EH (cell line): Measurements from ENCODE around the gene CHN2.

ENCODE experiments used
- DNase-seq: peaks from one replicate; pipeline ENCODE4 v3.0.0-alpha.2; 2015; ENCODE audit warnings: low read depth

The CHN2 gene

GRCh38 chr7:29228289-29229011 is 33.9 kb downstream of the CHN2 start:
- no peak for DNase-seq

- no peak for DNase-seq
Measured at GRCh38 chr7:29229066-29229465, 34.5 kb downstream of the CHN2 start.

DNA sequence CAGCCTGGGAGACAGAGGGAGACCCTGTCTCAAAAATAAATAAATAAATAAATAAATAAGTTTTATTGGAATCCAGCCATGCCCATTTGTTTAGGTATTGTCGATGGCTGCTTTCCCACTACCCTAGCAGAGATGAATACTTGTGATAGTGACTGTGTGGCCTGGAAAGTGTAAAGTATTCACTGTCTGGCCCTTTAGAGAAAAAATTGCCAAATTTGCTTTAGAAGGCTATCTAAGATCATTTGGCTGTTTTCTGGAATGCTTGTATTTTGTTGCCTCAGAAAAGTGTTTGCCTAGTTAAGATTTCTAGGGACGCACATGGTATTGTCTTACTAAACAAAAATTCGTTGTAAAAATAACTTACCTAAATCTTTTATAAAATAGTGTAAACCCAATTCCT is 35.4 kb downstream of the CHN2 start:
- no peak for DNase-seq

DNA sequence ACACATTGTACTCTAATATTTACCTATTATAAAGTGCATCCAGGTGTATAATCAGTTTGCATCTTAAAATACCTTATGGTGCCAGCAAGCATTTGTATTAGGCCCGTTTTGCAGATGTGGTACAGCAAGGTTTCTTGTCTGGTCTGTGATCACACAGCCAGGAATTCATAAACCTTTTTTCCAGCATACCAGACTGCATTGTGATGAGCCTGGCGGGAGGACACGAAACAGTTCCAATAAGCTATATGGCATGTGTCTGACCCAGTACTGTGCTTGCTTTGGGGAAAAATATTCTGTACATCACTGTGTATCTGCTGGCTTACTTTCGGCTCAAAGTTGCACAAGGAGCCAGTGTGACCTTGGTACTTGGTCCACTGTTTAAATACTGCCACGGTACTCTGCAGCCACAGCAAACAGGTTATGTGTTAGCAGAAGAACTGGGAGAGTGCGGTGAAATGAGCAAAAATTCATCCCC is 36.3 kb downstream of the CHN2 start:
- no peak for DNase-seq

- no peak for DNase-seq
Measured at GRCh38 chr7:29231671-29232232, 37.2 kb downstream of the CHN2 start.

- DNase-seq = no peak
Measured at GRCh38 chr7:29234438-29234837, 39.9 kb downstream of the CHN2 start.

DNA sequence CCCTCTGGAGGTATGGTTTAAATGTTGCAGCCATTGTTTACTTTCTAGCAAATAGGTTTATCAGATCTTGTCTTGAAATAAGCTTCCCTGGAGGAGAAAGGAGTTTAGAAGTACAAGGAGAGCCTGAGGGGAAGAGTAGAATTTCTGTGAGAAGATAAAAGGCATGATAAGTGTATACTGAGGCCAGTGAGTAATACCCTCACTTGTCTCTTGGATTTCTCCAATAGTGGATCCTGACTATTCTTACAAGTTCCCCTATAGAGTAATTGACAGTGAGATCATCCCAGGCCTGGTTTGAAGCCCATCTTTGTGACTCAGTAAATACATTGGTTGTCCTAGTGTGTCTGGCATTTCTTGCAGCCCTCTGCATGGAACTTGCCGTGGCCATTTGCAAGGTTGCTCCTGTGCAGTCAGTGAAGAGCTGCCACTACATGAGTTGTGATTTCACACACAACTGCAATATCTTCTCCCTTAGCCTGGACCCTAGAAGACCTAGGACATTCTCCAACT is 41.6 kb downstream of the CHN2 start:
- no peak for DNase-seq

GRCh38 chr7:29236649-29237048 is 42.1 kb downstream of the CHN2 start:
- DNase-seq = no peak

DNA sequence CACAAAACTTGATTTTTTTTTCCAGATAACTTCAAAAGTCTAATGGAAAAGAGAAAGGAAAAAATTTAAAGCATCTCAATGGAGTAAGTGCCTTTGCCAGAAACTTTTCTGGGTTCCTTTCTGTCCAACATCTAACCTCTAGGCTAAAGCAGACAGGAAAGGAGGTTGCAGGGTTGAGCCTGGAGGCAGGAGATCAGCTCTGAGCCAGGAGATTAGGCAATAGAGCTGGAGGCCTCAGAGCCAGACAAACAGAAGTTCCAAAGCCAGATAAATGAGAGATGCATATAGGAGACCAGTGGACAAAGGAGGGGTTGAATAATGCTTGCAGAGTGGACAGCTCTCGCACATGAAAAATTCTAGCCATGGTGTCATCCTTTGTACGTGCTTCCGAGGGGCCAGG is 42.9 kb downstream of the CHN2 start:
- no peak for DNase-seq

DNA sequence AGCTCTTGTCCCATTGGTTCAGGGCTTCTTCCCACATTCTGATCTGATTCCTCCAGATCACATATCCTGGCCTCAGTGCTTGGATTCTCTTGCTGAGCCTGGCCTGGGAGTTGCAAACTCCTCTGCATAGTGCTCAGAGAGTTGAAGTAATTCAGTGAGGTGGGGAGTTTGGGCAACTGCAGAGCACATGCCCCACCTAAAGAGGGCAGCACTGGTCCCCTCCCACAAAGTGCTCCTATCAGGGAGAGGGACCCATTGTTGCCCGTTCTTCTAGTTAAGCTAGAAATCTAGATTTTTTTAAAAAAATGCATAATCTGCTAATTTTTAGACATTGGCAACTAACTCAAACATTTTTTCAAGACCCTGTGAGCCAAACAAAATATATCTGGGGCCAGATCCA is 45.1 kb downstream of the CHN2 start:
- DNase-seq = no peak

DNA sequence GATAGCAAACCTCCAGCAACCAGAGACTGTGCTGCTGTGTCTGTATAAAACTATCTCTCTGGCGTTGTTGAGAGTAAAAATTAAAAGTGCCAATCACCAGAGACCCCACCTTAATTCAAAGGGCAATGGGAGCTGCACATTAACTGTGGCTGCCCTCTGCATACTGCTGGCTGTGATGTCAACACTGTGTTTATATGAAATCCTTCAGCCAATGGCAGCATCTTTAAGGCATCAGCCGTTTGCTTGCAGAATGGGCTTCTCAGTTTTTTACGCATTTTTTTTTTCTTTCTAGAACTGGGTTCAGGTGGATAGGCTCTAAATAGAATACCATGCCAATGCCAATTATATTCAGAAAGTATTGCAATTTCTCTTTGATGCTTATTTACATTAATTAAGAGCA is 47.7 kb downstream of the CHN2 start:
- no peak for DNase-seq

DNA sequence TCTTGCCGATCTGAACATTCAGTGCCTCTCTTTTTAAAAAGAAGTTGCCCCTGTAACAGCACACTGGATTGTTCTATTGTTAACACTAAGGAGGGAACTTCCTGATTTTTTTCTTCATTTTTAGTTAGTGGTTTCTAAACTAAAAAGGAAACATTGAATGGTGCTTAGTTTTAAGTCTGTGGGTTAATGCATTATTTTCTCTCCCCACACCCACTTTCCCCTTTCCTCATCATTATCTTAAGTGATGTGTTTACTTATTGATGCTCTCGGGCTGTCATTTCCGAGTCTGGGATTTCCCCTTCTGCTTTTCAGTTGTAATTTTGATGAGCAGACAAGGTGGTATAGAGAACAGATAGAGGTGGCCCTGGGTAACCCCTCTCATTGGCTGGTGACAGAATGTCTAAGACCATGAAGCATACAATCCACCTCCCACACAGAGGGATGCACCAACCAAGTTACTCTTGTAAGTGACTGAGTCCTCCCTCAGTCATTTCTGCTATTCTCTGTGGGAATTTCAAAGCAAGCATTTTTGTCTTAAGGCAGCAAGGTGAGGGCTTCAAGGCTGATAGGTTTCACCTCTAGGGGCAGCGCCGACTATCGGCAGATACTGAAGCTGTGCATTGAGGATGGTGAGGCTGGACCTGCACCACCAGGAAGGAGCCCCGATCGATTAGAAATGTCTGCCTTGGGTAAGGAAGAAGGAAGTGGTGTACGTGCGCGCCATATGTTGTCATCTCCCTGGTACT is 49.5 kb downstream of the CHN2 start:
- DNase-seq = no peak

DNA sequence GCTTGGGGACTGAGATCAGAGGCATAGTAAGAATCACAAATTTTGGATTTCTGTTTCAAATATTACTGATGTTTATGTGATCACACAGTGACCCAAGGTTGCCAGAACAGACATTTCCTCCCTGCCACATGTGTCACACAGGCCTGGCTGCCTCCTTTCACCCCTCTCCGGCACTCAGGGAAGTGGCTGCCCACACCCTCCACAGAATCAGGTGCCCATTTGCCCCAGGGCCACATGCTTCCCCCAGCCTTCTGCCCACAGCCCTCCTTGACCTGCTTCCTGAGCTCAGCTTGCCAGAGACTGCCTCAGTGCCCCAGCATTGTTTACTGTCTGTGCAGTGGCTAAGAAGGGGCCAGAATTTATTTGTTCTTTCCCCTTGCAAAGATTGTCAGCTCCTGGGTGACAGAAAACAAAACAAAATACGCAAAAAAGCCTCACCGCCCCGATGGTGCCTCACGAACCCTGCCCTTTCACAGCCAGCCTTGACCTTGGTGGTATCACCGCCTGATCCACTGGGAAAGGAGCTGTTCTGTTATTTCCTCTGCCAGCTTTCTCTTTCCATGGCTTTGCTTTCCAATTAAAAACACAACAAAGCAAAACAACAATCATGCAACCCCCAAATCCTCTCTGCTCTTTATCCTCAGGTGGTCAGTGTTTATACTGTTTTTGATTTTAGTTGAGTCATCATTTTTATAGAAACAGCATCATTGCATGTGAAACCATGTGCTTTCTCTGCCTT is 52.8 kb downstream of the CHN2 start:
- DNase-seq = no peak

DNA sequence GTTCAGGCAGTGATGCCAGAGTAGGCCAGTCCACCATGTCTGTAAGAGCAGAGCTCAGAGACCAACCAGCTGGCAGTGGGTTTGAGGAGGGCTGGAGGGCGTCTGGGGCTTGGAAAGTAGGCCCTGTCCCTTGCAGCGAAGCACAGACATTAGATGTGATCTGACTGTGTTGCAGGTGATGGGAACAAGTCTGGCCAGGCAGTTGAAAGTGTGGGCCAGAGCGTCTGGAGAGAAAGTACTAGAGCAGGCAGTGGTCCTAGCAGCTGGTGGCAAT is 53.3 kb downstream of the CHN2 start:
- DNase-seq = no peak

- DNase-seq = no peak
Measured at GRCh38 chr7:29248713-29249382, 54.3 kb downstream of the CHN2 start.

GRCh38 chr7:29249383-29249750 is 54.8 kb downstream of the CHN2 start:
- DNase-seq = no peak

- DNase-seq = no peak
Measured at GRCh38 chr7:29249860-29250259, 55.3 kb downstream of the CHN2 start.

DNA sequence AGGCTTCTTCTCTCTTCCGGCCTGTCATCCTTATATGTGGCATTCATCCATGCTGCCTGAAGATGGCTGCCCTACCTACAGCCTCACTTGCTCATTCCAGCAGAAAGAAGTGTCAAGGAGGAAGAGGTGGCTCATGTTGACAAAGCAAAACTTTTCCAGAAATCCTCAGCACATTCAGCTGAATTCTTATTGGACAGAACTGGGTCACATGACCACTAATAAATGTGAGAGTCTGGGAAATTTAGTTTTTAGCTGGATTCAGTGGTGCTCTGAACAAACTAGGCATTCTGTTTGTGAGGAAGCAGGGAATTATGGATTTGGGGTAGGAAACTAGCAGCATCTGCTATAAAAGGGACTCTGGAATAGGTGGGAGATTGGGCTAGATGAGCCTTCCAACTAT is 58.6 kb downstream of the CHN2 start:
- DNase-seq = no peak

- DNase-seq = no peak
Measured at GRCh38 chr7:29254591-29254990, 60.0 kb downstream of the CHN2 start.

GRCh38 chr7:29255199-29255878 is 60.8 kb downstream of the CHN2 start:
- no peak for DNase-seq

DNA sequence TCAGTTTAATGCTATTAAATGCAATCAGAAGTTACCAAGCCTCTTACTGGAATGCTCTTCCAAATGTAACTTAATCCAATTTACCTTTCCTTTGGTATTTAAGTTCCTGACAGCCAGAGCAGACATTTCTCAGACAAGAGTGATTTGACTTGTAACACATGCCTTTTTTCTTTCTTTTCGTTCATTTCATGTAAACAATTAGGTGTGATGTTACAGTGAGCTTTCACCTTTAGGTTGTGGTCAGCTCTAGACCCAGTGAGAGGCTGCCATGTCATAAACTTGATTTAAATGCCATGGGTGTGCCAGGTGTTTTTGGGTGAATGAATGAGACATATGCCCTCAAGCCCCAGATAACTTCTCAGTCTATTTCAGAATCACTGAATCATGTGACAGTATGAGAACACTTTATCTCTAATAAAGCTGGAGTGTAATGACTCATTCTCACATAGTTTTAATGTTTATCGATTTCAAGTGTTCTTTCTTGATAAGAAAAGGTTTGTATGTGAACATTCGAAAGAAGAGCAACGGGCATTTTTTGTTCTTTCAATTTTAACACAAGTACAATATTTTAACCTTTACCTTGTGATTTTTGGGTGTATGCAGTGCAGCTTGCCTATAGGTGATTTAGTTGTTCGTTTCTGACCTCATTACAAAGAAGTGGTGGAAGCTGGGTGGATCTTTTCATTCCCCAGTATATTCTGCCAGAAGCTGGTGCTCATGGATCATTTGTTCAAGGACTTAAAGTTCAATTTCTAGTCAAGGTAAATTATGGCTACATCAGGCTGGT is 61.5 kb downstream of the CHN2 start:
- DNase-seq = no peak
